Suprapubic skin (tissue), 4 donors: ENCODE data around the gene FIBP. TPM values are rescaled to one million over a fixed set of nuclear protein-coding genes. Genes with fewer than 3 reads are reported as not detected.
A peak's percentile ranks its signal among the peaks of the same experiment; 100 is the strongest.

Experiments
- DNase-seq, 2 donors: peaks; one replicate each; pipeline ENCODE4 v3.0.0-alpha.2; 2019; ENCODE audit warnings: low spot score in 2 of 2
- H3K27ac ChIP-seq: fragments of 200-600 bp; sonication (generic); one replicate; pipeline ENCODE4 v1.5.1; 2019
- H3K27me3 ChIP-seq: fragments of 200-600 bp; sonication (generic); one replicate; pipeline ENCODE4 v1.5.1; 2019
- H3K36me3 ChIP-seq: fragments of 200-600 bp; sonication (generic); one replicate; pipeline ENCODE4 v1.5.1; 2019
- H3K4me1 ChIP-seq: fragments of 200-600 bp; sonication (generic); one replicate; pipeline ENCODE4 v1.5.1; 2019
- H3K4me3 ChIP-seq: fragments of 200-600 bp; sonication (generic); one replicate; pipeline ENCODE4 v1.5.1; 2019; ENCODE audit warnings: mild to moderate bottlenecking
- H3K9me3 ChIP-seq: fragments of 200-600 bp; sonication (generic); one replicate; pipeline ENCODE4 v1.5.1; 2019
- CTCF ChIP-seq, 2 donors: fragments of 200-600 bp in 1 of 2; fragments of 450-650 bp in 1 of 2; sonication (generic) in 1 of 2; IDR thresholded peaks; one replicate each; pipeline ENCODE4 v1.5.1; 2016 to 2019; ENCODE audit warnings: antibody characterized with exemption in 2 of 2, mild to moderate bottlenecking in 1 of 2, moderate library complexity in 1 of 2
- EP300 ChIP-seq: sonication (generic); formaldehyde crosslinking; IDR thresholded peaks from one replicate; pipeline ENCODE4 v1.6.1; 2017; ENCODE audit warnings: antibody characterized with exemption
- POLR2A ChIP-seq, 2 donors: fragments of 450-650 bp; IDR thresholded peaks; one replicate each; pipeline ENCODE4 v1.6.1; 2017; ENCODE audit warnings: antibody characterized with exemption in 2 of 2, mild to moderate bottlenecking in 2 of 2, moderate library complexity in 2 of 2
- POLR2AphosphoS5 ChIP-seq, 3 donors: sonication (generic); formaldehyde crosslinking; IDR thresholded peaks; one replicate each; pipeline ENCODE4 v1.6.1; 2017; ENCODE audit warnings: antibody characterized with exemption in 3 of 3
- WGBS: methylation state at CpG from one replicate; pipeline ENCODE4 v1.1.5; 2018; 5-methylcytosine and 5-hydroxymethylcytosine counted together
- total RNA-seq, 4 donors: library from RNA; depleted of rRNA; stranded (reverse); fragments of >200 nt; gene quantifications; one replicate each; pipeline ENCODE4 v1.1.0, GENCODE V29; 2016

Gene FIBP
- total RNA-seq, 4 donors from 2014 or later: 46.9 to 89.3 (median 74.6) TPM

GRCh38 chr11:65870706-65871681 is 17.3 kb downstream of the FIBP start:
- 72% methylated on average over 12 of the region's 24 CpGs for WGBS
- Histone ChIP-seq H3K4me1 (peaks cover 43% of the 10 kb centered on the region), H3K27me3 (no peaks in the 10 kb centered on the region), H3K4me3 (peak overlapping the region; percentile 58), H3K27ac (peak overlapping the region; percentile 85), H3K36me3 (peaks cover 17% of the 10 kb centered on the region), H3K9me3 (no peaks in the 10 kb centered on the region)
- no peak for DNase-seq
- TF ChIP-seq POLR2AphosphoS5 (IDR thresholded peaks at IDR 0.05): no peak
- TF ChIP-seq EP300: no peak
- no peak for TF ChIP-seq POLR2A (IDR thresholded peaks at IDR 0.05)
- no peak for TF ChIP-seq CTCF (IDR thresholded peaks at IDR 0.05)

- H3K9me3 ChIP-seq: no peaks in the 10 kb centered on the region
- TF ChIP-seq POLR2AphosphoS5 (IDR thresholded peaks at IDR 0.05): no peak
- no peak for TF ChIP-seq CTCF (IDR thresholded peaks at IDR 0.05)
- TF ChIP-seq POLR2A (IDR thresholded peaks at IDR 0.05): no peak
- TF ChIP-seq EP300: no peak
- peaks cover 43% of the 10 kb centered on the region for H3K4me1 ChIP-seq
- H3K4me3 ChIP-seq: no peak overlapping the region
- peaks cover 24% of the 10 kb centered on the region for H3K36me3 ChIP-seq
- DNase-seq: no peak
- H3K27me3 ChIP-seq: no peaks in the 10 kb centered on the region
- no peak overlapping the region for H3K27ac ChIP-seq
- WGBS: 96% methylated on average over 8 of the region's 11 CpGs
Measured at GRCh38 chr11:65870307-65870658, 18.0 kb downstream of the FIBP start.

GRCh38 chr11:65869643-65870306 is 18.5 kb downstream of the FIBP start:
- H3K9me3 ChIP-seq: no peaks in the 10 kb centered on the region
- no peak overlapping the region for H3K4me3 ChIP-seq
- no peaks in the 10 kb centered on the region for H3K27me3 ChIP-seq
- WGBS: 75% methylated on average over 21 of the region's 24 CpGs
- no peak for DNase-seq
- H3K36me3 ChIP-seq: peaks cover 29% of the 10 kb centered on the region
- no peak overlapping the region for H3K27ac ChIP-seq
- TF ChIP-seq CTCF (IDR thresholded peaks at IDR 0.05) (no peak), EP300 (no peak), POLR2A (IDR thresholded peaks at IDR 0.05) (no peak), POLR2AphosphoS5 (IDR thresholded peaks at IDR 0.05) (no peak)
- H3K4me1 ChIP-seq: peaks cover 43% of the 10 kb centered on the region

GRCh38 chr11:65868907-65869306 is 19.4 kb downstream of the FIBP start:
- no peak for DNase-seq
- Histone ChIP-seq H3K4me3 (no peak overlapping the region), H3K27ac (no peak overlapping the region), H3K36me3 (peaks cover 38% of the 10 kb centered on the region), H3K4me1 (peaks cover 40% of the 10 kb centered on the region), H3K27me3 (no peaks in the 10 kb centered on the region), H3K9me3 (no peaks in the 10 kb centered on the region)
- 93% methylated on average over 3 of the region's 3 CpGs for WGBS
- TF ChIP-seq CTCF (IDR thresholded peaks at IDR 0.05) (no peak), POLR2AphosphoS5 (IDR thresholded peaks at IDR 0.05) (no peak), POLR2A (IDR thresholded peaks at IDR 0.05) (no peak), EP300 (no peak)

GRCh38 chr11:65868076-65868667 is 20.1 kb downstream of the FIBP start:
- WGBS: 85% methylated on average over 14 of the region's 19 CpGs
- H3K27me3 ChIP-seq: no peaks in the 10 kb centered on the region
- no peaks in the 10 kb centered on the region for H3K9me3 ChIP-seq
- H3K36me3 ChIP-seq: peaks cover 45% of the 10 kb centered on the region
- no peak overlapping the region for H3K4me3 ChIP-seq
- TF ChIP-seq POLR2A (IDR thresholded peaks at IDR 0.05): no peak
- no peak for TF ChIP-seq CTCF (IDR thresholded peaks at IDR 0.05)
- TF ChIP-seq EP300: no peak
- no peak for TF ChIP-seq POLR2AphosphoS5 (IDR thresholded peaks at IDR 0.05)
- peaks cover 33% of the 10 kb centered on the region for H3K4me1 ChIP-seq
- no peak for DNase-seq
- H3K27ac ChIP-seq: no peak overlapping the region
